OCI-LY7 (cell line): ENCODE data around the gene AGR2. TPM values are rescaled to one million over a fixed set of nuclear protein-coding genes. Genes with fewer than 3 reads are reported as not detected.

ENCODE experiments used
- BruUV-seq: library from RNA; stranded (reverse); fragments of 400-500 nt; replicated peaks from 2 replicates; lab custom pipeline; 2021; lab: Mats Ljungman, UMichigan
- CTCF ChIA-PET: fragments of 300-600 bp; sonication (Branson Sonifier 250); formaldehyde crosslinking; loops from one replicate; lab custom pipeline; 2022; ENCODE audit warnings: antibody characterized with exemption; ENCODE audit not compliant: unreplicated experiment; lab: Charles Lee
- POLR2A ChIA-PET: fragments of 300-600 bp; sonication (Branson Sonifier 250); formaldehyde crosslinking; loops from one replicate; lab custom pipeline; 2022; ENCODE audit warnings: antibody characterized with exemption; lab: Charles Lee
- DNase-seq: peaks from one replicate; pipeline ENCODE4 v3.0.0-alpha.2; 2015; ENCODE audit warnings: low spot score
- H2AFZ ChIP-seq: fragments of 200-600 bp; sonication (generic), shearing (Covaris generic); 2 replicates; pipeline ENCODE4 v1.6.1; 2014; ENCODE audit warnings: mild to moderate bottlenecking, antibody characterized with exemption, low read length, moderate library complexity
- H3K27ac ChIP-seq: fragments of 200-600 bp; sonication (generic); 2 replicates; pipeline ENCODE4 v1.5.1; 2014; ENCODE audit warnings: mixed run types, low read depth, mild to moderate bottlenecking, moderate library complexity, low read length, inconsistent platforms; ENCODE audit not compliant: poor library complexity, severe bottlenecking
- H3K36me3 ChIP-seq: fragments of 200-600 bp; sonication (generic); 2 replicates; pipeline ENCODE4 v1.6.1; 2014; ENCODE audit warnings: mild to moderate bottlenecking, antibody characterized with exemption, low read length, moderate library complexity, mixed read lengths; ENCODE audit not compliant: insufficient read depth
- H3K4me1 ChIP-seq: fragments of 200-600 bp; sonication (generic); 2 replicates; pipeline ENCODE4 v1.5.1; 2014; ENCODE audit warnings: mild to moderate bottlenecking, low read length; ENCODE audit not compliant: insufficient read depth, poor library complexity, severe bottlenecking
- H3K4me2 ChIP-seq: fragments of 200-600 bp; sonication (generic); 2 replicates; pipeline ENCODE4 v1.6.1; 2014; ENCODE audit warnings: mild to moderate bottlenecking, low read length
- H3K4me3 ChIP-seq: fragments of 200-600 bp; sonication (generic); 2 replicates; pipeline ENCODE4 v1.5.1; 2014; ENCODE audit warnings: mild to moderate bottlenecking, low read depth, low read length; ENCODE audit not compliant: poor library complexity, severe bottlenecking
- H3K79me2 ChIP-seq: fragments of 200-600 bp; sonication (generic); 2 replicates; pipeline ENCODE4 v1.6.1; 2016; ENCODE audit warnings: low read depth, mild to moderate bottlenecking, low read length, moderate library complexity, mixed read lengths; ENCODE audit not compliant: insufficient read depth
- H3K9me2 ChIP-seq: fragments of 200-600 bp; sonication (generic); 2 replicates; pipeline ENCODE4 v1.6.1; 2016; ENCODE audit warnings: mild to moderate bottlenecking, low read length, mixed read lengths; ENCODE audit not compliant: insufficient read depth
- H3K9me3 ChIP-seq: fragments of 200-600 bp; sonication (generic); 2 replicates; pipeline ENCODE4 v1.6.1; 2014; ENCODE audit warnings: mild to moderate bottlenecking, mixed run types, low read length, mixed read lengths
- H4K20me1 ChIP-seq: fragments of 200-600 bp; sonication (generic); 2 replicates; pipeline ENCODE4 v1.6.1; 2014; ENCODE audit warnings: mild to moderate bottlenecking, antibody characterized with exemption, low read length, moderate library complexity, mixed read lengths; ENCODE audit not compliant: insufficient read depth
- EZH2phosphoT487 ChIP-seq: fragments of 200-600 bp; sonication (generic); IDR thresholded peaks from 2 replicates; pipeline ENCODE4 v1.6.1; 2018; ENCODE audit warnings: low read depth, borderline replicate concordance, mild to moderate bottlenecking, mixed run types, antibody characterized with exemption, low read length, moderate library complexity, mixed read lengths
- intact Hi-C: fragments of 100-400 bp; cut with micrococcal nuclease; formaldehyde crosslinking; loops from one replicate; pipeline ENCODE4 v1.10.0; 2022; ENCODE audit not compliant: unreplicated experiment
- total RNA-seq, 2 experiments: library from RNA; depleted of rRNA in 1 of 2; stranded (reverse); fragments of >200 nt in 1 of 2; shearing (Covaris generic) in 1 of 2; gene quantifications; 2 replicates each; pipeline ENCODE4 v1.2.3, GENCODE V29; 2014 to 2022
- TF ChIP-seq, protein P1 (sequence below): fragments of 200-600 bp; sonication (generic); conservative IDR thresholded peaks from 2 replicates; pipeline ENCODE4 v1.5.1; 2014; ENCODE audit warnings: mild to moderate bottlenecking, antibody characterized with exemption, low read length, moderate library complexity, mixed read lengths

Gene AGR2
- total RNA-seq, 2 experiments from 2014 or later: not detected

DNA sequence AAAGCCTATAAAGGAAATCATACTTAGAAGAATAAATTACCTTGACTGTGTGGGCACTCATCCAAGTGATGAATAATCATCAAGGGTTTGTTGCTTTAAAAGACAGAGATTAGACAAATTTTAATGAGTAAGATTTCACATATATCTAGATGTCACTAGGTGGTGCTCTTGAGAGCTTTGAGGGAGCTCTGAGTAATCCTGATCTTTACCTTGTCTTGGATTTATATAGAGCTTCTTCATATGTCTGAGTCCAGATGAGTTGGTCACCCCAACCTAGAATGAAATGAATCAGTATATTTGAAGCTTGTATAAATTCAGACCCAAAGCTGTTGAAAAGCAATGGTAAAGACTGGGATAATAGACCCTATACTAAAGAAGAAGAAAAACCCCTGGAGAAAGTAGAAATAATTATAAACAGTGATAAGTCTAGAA is 3.7 kb downstream of the AGR2 start:
- Histone ChIP-seq H3K4me1 (no peaks in the 10 kb centered on the region), H3K9me2 (no peaks in the 10 kb centered on the region), H4K20me1 (no peaks in the 10 kb centered on the region), H3K9me3 (no peaks in the 10 kb centered on the region), H3K4me3 (no peak overlapping the region), H3K36me3 (no peaks in the 10 kb centered on the region), H2AFZ (no peak overlapping the region), H3K27ac (no peak overlapping the region), H3K79me2 (no peaks in the 10 kb centered on the region), H3K4me2 (no peak overlapping the region)
- TF ChIP-seq, protein P1, sequence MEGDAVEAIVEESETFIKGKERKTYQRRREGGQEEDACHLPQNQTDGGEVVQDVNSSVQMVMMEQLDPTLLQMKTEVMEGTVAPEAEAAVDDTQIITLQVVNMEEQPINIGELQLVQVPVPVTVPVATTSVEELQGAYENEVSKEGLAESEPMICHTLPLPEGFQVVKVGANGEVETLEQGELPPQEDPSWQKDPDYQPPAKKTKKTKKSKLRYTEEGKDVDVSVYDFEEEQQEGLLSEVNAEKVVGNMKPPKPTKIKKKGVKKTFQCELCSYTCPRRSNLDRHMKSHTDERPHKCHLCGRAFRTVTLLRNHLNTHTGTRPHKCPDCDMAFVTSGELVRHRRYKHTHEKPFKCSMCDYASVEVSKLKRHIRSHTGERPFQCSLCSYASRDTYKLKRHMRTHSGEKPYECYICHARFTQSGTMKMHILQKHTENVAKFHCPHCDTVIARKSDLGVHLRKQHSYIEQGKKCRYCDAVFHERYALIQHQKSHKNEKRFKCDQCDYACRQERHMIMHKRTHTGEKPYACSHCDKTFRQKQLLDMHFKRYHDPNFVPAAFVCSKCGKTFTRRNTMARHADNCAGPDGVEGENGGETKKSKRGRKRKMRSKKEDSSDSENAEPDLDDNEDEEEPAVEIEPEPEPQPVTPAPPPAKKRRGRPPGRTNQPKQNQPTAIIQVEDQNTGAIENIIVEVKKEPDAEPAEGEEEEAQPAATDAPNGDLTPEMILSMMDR: peak; percentile 81
- no peak for TF ChIP-seq EZH2phosphoT487
- CTCF ChIA-PET: no interaction called here
- no TSS peak for BruUV-seq
- intact Hi-C loops: loop anchor here (5.0 kb wide), 1 partner anchor 116 kb away; no protein-coding TSS in a partner anchor
- DNase-seq: peak; percentile 43
- POLR2A ChIA-PET: interaction anchor here (1.2 kb wide), 1 partner anchor 30 kb away, joined by 4 read pairs; no protein-coding TSS in a partner anchor

DNA sequence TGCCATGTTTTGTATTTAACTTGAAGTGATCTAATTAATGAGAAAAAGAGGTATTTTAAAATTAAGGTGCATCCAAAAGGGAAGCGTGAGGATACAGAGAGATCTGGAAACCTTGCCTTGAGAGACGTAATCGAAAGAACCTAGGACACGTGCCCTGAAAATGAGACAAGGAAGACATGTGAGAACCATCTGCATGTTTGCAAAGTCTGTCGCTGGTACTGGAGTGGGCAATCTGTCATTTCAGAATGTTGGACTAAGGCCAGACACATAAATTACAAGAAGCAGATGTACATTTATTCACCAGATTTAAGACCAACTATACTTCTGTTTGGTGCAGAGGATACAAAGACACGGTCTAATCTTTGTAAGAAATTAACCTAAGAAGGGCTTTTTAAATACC is 9.2 kb downstream of the AGR2 start:
- Histone ChIP-seq H3K27ac (no peak overlapping the region), H3K4me2 (no peak overlapping the region), H3K9me2 (no peaks in the 10 kb centered on the region), H3K4me3 (no peak overlapping the region), H2AFZ (no peak overlapping the region), H3K79me2 (no peaks in the 10 kb centered on the region), H3K36me3 (no peaks in the 10 kb centered on the region), H3K4me1 (no peaks in the 10 kb centered on the region), H3K9me3 (no peaks in the 10 kb centered on the region), H4K20me1 (no peaks in the 10 kb centered on the region)
- no peak for TF ChIP-seq EZH2phosphoT487
- TF ChIP-seq, protein P1: no peak
- DNase-seq: no peak
- intact Hi-C loops: no loop called here
- ChIA-PET POLR2A (interaction anchor here (0.6 kb wide), 1 partner anchor 1783 kb away, joined by 3 read pairs; no protein-coding TSS in a partner anchor), CTCF (no interaction called here)
- no TSS peak for BruUV-seq

DNA sequence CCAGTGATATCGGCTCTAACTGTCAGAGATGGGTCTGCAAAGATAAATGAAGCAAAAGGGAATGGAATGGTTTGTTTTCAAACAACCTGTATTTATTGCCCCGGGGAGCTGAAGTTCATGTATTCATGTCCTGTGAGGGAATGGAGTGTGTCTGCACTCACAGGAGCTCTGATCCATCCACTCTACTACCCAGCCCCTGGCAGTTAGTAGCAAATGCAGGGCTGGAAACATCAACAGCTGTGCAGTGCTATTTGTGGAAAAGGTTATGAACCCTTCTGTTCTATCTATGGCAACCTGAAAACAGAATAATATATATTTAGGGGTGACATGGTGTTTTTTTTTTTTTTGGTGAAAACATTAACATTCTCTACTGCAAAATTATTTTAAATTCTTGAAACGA is 9.8 kb downstream of the AGR2 start:
- H3K36me3 ChIP-seq: no peaks in the 10 kb centered on the region
- TF ChIP-seq, protein P1: no peak
- no peak for TF ChIP-seq EZH2phosphoT487
- no peak overlapping the region for H3K27ac ChIP-seq
- ChIA-PET CTCF (no interaction called here), POLR2A (no interaction called here)
- H2AFZ ChIP-seq: no peak overlapping the region
- no peaks in the 10 kb centered on the region for H3K9me2 ChIP-seq
- no peaks in the 10 kb centered on the region for H3K79me2 ChIP-seq
- BruUV-seq: no TSS peak
- H3K4me2 ChIP-seq: no peak overlapping the region
- no peaks in the 10 kb centered on the region for H3K9me3 ChIP-seq
- no peak for DNase-seq
- intact Hi-C loops: no loop called here
- H3K4me3 ChIP-seq: no peak overlapping the region
- H4K20me1 ChIP-seq: no peaks in the 10 kb centered on the region
- no peaks in the 10 kb centered on the region for H3K4me1 ChIP-seq
